WERI-Rb-1 (cell line): ENCODE data around the gene RETNLB.

ENCODE experiments used
- DNase-seq: peaks from one replicate; pipeline ENCODE4 v3.0.0-alpha.2; 2020
- H3K27ac ChIP-seq: fragments of 250-450 bp; sonication (Bioruptor Pico); 2 replicates; pipeline ENCODE4 v1.5.1; 2020; ENCODE audit warnings: mild to moderate bottlenecking, moderate library complexity
- H3K27me3 ChIP-seq: fragments of 250-450 bp; sonication (Bioruptor Pico); 2 replicates; pipeline ENCODE4 v1.5.1; 2021; ENCODE audit warnings: mild to moderate bottlenecking, low read depth, moderate library complexity; ENCODE audit not compliant: insufficient read depth, severe bottlenecking
- H3K36me3 ChIP-seq: fragments of 250-450 bp; sonication (Bioruptor Pico); 2 replicates; pipeline ENCODE4 v1.5.1; 2020; ENCODE audit warnings: mild to moderate bottlenecking, moderate library complexity
- H3K4me3 ChIP-seq: 2 replicates; pipeline ENCODE4 v1.5.1; 2011; ENCODE audit warnings: low read depth, mild to moderate bottlenecking, control low read depth, low read length
- H3K9me3 ChIP-seq: fragments of 250-450 bp; sonication (Bioruptor Pico); 2 replicates; pipeline ENCODE4 v1.5.1; 2021; ENCODE audit warnings: mild to moderate bottlenecking, moderate library complexity; ENCODE audit not compliant: severe bottlenecking
- TF ChIP-seq, protein P1 (sequence below): IDR thresholded peaks from 2 replicates; pipeline ENCODE4 v1.5.1; 2011; ENCODE audit warnings: low read depth, mild to moderate bottlenecking, control low read depth, inconsistent platforms, low read length

The RETNLB gene

DNA sequence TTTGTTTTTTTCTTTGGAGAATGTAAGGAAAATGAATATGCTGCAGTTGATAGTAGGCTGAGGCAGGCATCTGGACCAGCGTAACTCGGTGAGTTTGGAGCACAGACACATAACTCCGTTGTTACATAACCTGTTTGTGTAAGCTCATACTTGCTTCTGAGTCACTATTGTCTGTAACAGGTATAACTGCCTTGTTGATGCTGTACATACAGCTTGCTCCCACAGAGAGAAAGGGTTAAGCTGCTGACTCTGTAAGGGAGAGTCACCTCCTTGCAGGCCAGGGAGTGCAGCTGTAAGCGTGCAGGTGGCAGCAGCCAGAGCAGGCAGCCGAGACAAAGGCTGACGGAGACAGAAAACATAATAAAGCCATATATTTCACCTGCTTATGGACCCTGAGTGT, 20.4 kb downstream of the RETNLB start:
- Histone ChIP-seq H3K9me3 (no peaks in the 10 kb centered on the region), H3K4me3 (no peak overlapping the region), H3K27me3 (no peaks in the 10 kb centered on the region), H3K36me3 (no peaks in the 10 kb centered on the region), H3K27ac (no peak overlapping the region)
- no peak for DNase-seq
- TF ChIP-seq, protein P1, sequence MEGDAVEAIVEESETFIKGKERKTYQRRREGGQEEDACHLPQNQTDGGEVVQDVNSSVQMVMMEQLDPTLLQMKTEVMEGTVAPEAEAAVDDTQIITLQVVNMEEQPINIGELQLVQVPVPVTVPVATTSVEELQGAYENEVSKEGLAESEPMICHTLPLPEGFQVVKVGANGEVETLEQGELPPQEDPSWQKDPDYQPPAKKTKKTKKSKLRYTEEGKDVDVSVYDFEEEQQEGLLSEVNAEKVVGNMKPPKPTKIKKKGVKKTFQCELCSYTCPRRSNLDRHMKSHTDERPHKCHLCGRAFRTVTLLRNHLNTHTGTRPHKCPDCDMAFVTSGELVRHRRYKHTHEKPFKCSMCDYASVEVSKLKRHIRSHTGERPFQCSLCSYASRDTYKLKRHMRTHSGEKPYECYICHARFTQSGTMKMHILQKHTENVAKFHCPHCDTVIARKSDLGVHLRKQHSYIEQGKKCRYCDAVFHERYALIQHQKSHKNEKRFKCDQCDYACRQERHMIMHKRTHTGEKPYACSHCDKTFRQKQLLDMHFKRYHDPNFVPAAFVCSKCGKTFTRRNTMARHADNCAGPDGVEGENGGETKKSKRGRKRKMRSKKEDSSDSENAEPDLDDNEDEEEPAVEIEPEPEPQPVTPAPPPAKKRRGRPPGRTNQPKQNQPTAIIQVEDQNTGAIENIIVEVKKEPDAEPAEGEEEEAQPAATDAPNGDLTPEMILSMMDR: no peak

DNA sequence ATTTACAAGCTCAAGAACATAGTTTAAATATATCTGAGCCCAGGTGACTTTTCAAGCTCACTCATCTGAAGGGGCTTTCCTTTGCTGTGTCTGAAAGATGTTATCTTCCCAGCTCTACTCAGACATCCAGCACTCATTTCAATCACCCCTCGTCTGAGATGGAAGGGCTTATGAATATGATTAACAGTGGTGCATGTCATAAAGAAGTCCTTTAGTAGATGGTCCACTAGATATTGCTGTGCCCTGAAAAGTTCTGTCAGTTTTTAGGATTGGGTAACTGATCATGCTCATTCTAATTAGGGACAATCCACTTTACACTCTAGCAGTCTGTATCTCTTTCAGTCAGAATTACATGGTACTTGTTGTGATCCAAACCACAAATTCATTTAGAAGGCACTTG, 28.3 kb downstream of the RETNLB start:
- Histone ChIP-seq H3K27me3 (no peaks in the 10 kb centered on the region), H3K36me3 (no peaks in the 10 kb centered on the region), H3K4me3 (no peak overlapping the region), H3K9me3 (no peaks in the 10 kb centered on the region), H3K27ac (no peak overlapping the region)
- TF ChIP-seq, protein P1: no peak
- DNase-seq: no peak

GRCh38 chr3:108728105-108728504, 29.1 kb downstream of the RETNLB start:
- H3K4me3 ChIP-seq: no peak overlapping the region
- DNase-seq: no peak

DNA sequence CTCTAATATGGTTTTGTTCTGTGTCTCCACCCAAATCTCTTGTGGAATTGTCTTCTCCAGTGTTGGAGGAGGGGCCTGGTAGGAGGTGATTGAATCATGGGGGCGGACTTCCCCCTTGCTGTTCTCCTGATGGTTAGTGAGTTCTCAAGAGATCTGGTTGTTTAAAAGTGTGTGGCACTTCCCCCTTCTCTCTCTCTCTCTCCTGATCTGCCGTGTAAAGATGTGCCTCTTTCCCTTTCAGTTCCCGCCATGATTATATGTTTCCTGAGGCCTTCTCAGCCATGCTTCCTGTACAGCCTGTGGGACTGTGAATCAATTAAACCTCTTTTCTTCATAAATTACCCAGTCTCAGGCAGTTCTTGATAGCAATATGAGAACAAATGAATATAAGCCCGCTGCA, 33.1 kb downstream of the RETNLB start:
- Histone ChIP-seq H3K4me3 (no peak overlapping the region), H3K36me3 (no peaks in the 10 kb centered on the region), H3K27ac (no peak overlapping the region), H3K27me3 (no peaks in the 10 kb centered on the region), H3K9me3 (no peaks in the 10 kb centered on the region)
- no peak for DNase-seq
- TF ChIP-seq, protein P1: no peak

More at GRCh38 chr3:108728105-108728504, 29.1 kb downstream of the RETNLB start:
- Histone ChIP-seq H3K9me3 (no peaks in the 10 kb centered on the region), H3K27ac (no peak overlapping the region), H3K36me3 (no peaks in the 10 kb centered on the region), H3K27me3 (no peaks in the 10 kb centered on the region)
- TF ChIP-seq, protein P1: no peak

- Histone ChIP-seq H3K9me3 (no peaks in the 10 kb centered on the region), H3K36me3 (no peaks in the 10 kb centered on the region), H3K27ac (no peak overlapping the region), H3K27me3 (no peaks in the 10 kb centered on the region), H3K4me3 (no peak overlapping the region)
- DNase-seq: no peak
- TF ChIP-seq, protein P1: no peak
Measured at GRCh38 chr3:108722724-108723123, 34.5 kb downstream of the RETNLB start.

- H3K4me3 ChIP-seq: no peak overlapping the region
- no peaks in the 10 kb centered on the region for H3K36me3 ChIP-seq
- no peak for DNase-seq
- TF ChIP-seq, protein P1: no peak
- H3K9me3 ChIP-seq: no peaks in the 10 kb centered on the region
- no peak overlapping the region for H3K27ac ChIP-seq
- H3K27me3 ChIP-seq: no peaks in the 10 kb centered on the region
Measured at GRCh38 chr3:108719178-108719806, 37.9 kb downstream of the RETNLB start.
